ENCODE data around the gene TEX12.

DNA sequence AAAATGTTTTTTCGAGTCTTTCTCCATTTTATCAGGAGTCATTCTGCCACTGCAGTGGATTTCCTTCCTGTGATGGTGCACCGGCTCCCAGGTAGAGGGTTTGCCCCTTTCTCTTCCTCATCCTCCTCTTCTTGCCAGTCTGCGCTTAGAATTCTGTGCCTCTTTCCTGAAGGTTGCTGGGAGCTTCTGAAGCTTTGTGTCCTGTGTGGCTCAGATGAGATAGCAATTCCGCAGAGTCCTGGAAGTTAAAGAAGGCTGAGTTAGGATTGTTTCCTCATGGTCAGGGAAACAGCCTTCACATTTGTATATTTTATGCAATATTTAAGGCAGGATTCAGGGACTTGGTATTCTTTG lies 8.4 kb downstream of the TEX12 start:
- TF ChIP-seq POLR2A (IDR thresholded peaks at IDR 0.05), result no peak
- no peak for TF ChIP-seq CTCF (IDR thresholded peaks at IDR 0.05)

Data from uterus (tissue), 2 donors.